RWPE1 (cell line): ENCODE results near the gene EYS.

Experiments used
- CTCF ChIA-PET: fragments of 350-600 bp; sonication (Branson Sonifier 250); formaldehyde crosslinking; extraction: SDS; loops from one replicate; lab custom pipeline; 2021; lab: Yijun Ruan, JAX
- POLR2A ChIA-PET: fragments of 400-600 bp; formaldehyde crosslinking; extraction: SDS; loops from one replicate; lab custom pipeline; 2020; ENCODE audit warnings: antibody characterized with exemption; ENCODE audit not compliant: low non-redundant PET; lab: Yijun Ruan, JAX
- DNase-seq: peaks from one replicate; pipeline ENCODE4 v3.0.0; 2012; ENCODE audit warnings: low spot score
- H3K27ac ChIP-seq: fragments of 450-650 bp; 2 replicates; pipeline ENCODE4 v1.5.1; 2017
- TF ChIP-seq, protein P1 (sequence below): fragments of 450-650 bp; conservative IDR thresholded peaks from 2 replicates; pipeline ENCODE4 v1.5.1; 2017; ENCODE audit warnings: low read depth, mild to moderate bottlenecking

The EYS gene

DNA sequence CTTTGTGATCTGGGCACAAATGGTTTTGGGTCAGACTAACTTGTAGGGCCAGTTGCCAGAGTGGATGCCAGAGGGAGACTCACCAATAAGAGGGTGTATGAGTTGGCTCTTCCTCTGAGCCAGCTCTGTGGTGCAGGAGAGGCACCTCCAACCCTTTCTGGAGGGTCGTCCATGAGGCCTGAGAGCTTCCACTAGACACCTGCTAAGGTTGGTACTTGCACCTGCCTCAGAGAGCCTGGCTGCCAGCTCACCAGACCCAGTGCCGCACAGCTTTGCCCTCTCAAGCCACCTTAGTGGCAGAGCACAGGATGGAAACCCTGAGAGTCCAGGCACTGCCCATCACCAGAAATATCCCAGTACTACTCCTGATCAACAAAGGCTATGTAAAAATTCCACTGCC is 504.3 kb downstream of the EYS start:
- no peak overlapping the region for H3K27ac ChIP-seq
- no peak for DNase-seq
- ChIA-PET CTCF (no interaction called here), POLR2A (no interaction called here)
- TF ChIP-seq, protein P1, sequence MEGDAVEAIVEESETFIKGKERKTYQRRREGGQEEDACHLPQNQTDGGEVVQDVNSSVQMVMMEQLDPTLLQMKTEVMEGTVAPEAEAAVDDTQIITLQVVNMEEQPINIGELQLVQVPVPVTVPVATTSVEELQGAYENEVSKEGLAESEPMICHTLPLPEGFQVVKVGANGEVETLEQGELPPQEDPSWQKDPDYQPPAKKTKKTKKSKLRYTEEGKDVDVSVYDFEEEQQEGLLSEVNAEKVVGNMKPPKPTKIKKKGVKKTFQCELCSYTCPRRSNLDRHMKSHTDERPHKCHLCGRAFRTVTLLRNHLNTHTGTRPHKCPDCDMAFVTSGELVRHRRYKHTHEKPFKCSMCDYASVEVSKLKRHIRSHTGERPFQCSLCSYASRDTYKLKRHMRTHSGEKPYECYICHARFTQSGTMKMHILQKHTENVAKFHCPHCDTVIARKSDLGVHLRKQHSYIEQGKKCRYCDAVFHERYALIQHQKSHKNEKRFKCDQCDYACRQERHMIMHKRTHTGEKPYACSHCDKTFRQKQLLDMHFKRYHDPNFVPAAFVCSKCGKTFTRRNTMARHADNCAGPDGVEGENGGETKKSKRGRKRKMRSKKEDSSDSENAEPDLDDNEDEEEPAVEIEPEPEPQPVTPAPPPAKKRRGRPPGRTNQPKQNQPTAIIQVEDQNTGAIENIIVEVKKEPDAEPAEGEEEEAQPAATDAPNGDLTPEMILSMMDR: no peak

DNA sequence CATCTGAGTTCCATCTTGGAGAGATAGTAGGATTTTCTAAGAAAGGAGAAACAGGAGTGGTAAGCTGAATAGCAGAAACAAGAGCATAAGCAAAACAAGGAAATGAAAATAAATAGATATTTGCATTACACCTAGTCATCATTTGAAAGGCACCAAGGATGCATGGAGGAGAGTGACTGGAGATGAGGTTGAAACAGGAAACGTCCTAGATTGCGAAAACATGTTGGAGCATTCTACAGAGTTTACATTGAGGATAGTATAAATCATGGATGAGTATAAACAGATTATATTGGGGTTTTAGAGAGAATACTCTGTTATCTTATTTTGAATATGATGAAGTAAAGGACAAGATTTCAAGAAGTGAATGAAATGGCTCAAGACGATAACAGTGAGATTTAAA is 507.3 kb downstream of the EYS start:
- no peak for DNase-seq
- ChIA-PET CTCF (no interaction called here), POLR2A (no interaction called here)
- TF ChIP-seq, protein P1: no peak
- H3K27ac ChIP-seq: no peak overlapping the region

DNA sequence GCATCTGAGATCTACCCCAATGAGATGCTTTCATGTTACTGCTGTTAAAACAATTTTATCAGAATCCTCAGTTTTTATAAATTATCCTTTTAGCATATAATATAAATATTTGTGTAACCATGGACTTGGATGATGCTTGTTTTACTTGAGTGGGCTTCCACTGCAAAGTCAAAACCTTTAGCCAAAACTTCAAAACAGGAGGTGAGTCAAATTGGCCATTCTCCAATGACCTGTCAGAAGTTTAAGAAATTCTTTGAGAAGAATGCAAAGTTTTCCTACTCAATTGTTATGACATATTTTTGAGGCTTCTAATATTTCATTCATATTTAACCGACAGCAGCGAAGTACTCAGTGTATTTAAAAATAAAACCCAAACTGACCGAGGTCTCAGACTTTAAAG is 507.9 kb downstream of the EYS start:
- ChIA-PET CTCF (no interaction called here), POLR2A (no interaction called here)
- DNase-seq: no peak
- TF ChIP-seq, protein P1: no peak
- H3K27ac ChIP-seq: no peak overlapping the region

DNA sequence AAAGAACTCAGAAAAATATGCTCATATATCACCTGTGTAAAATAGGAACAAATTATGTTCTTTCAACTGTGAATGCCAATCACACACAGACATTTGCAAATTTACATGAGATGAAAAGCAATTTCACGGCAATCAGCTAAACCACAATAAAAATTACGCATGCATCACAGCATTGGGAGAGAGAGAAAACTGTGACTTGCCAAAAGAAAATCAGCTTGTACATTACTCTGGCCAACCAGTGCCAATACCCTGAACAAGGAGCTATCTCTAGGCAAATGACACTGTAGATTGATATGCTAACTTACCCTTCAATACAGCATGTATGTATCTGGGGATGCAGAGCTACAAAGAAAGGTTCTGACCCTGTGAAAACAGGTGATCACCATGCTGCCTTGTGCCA is 515.6 kb downstream of the EYS start:
- ChIA-PET POLR2A (no interaction called here), CTCF (no interaction called here)
- DNase-seq: no peak
- TF ChIP-seq, protein P1: no peak
- H3K27ac ChIP-seq: no peak overlapping the region

DNA sequence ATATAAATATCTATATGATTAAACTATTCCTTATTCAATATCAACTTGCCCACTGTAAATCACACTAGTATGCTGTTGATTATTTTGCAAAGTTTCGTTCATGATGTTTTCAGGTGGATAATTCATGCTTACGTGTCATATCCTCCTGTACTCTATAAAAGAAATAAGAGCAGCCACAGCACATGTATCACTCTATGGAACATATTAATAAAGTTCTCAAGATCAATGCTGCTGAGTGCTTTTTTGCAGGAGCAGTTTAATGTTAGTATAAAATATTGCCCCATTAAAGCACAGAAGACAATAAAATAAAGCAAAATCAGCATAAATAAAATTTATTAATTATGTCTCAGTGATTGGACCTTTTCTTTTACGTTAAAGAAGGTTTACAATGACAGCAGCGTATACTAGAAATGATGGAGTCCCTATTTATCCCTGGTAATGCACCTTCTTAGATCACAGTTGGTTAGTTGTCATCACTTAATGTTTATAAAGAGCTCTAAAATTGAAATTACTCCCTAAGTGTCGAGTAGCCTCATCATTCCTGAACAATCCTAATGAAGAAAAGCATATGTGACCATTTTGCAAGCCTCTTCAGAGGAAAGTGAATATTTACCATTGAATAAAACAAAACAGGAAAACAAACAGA is 517.7 kb downstream of the EYS start:
- POLR2A ChIA-PET: no interaction called here
- TF ChIP-seq, protein P1: no peak
- DNase-seq: no peak
- CTCF ChIA-PET: no interaction called here
- no peak overlapping the region for H3K27ac ChIP-seq

DNA sequence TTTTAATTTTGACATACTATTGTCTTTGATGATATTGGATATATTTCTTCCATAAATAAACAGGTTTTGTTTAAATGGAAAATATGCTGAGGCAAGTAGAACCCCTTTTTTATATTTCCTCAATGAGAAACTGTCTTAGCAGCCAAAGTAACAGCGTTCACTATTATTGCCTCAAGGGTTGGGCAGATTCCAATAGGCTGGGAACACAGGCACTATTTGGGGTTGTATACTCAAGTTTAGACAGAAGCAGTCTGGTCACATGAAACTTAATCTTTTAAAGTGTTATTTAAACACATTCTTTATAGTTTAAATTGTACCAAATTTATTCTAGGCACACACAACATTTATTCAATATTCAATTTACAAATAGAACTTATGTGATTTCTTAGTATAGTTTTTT is 520.2 kb downstream of the EYS start:
- no peak overlapping the region for H3K27ac ChIP-seq
- DNase-seq: no peak
- ChIA-PET CTCF (no interaction called here), POLR2A (no interaction called here)
- TF ChIP-seq, protein P1: no peak

DNA sequence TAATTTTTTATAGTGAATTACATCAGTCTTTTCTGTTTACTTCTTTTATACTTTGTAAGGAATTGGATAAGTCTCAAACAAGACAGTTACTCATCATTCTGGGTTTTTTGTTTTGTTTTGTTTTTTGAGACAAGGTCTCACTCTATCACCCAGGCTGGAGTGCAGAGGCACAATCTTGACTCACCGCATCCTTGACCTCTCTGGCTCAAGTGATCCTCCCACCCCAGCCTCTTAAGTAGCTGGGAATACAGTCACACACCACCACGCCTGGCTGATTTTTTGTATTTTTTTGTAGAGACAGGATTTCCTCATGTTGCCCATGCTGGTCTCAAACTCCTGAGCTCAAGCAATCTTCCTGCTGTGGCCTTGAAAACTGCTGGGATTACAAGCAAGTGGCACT is 524.3 kb downstream of the EYS start:
- POLR2A ChIA-PET: no interaction called here
- no peak for DNase-seq
- CTCF ChIA-PET: interaction anchor here (0.6 to 0.8 kb wide), 2 partner anchors 150 to 1134 kb away, joined by 3 to 5 read pairs; no protein-coding TSS in a partner anchor

More for the DNA sequence above, 524.3 kb downstream of the EYS start:
- TF ChIP-seq, protein P1: no peak
- H3K27ac ChIP-seq: no peak overlapping the region
